SIG-M5 treated with dmso at 0.1 percent for 504 hours (cell line): ENCODE measurements around the gene AQP6.

Experiments
- DNase-seq: peaks from one replicate; lab custom pipeline; 2025; ENCODE audit not compliant: unreplicated experiment; lab: John Stamatoyannopoulos, UW

Gene AQP6

DNA sequence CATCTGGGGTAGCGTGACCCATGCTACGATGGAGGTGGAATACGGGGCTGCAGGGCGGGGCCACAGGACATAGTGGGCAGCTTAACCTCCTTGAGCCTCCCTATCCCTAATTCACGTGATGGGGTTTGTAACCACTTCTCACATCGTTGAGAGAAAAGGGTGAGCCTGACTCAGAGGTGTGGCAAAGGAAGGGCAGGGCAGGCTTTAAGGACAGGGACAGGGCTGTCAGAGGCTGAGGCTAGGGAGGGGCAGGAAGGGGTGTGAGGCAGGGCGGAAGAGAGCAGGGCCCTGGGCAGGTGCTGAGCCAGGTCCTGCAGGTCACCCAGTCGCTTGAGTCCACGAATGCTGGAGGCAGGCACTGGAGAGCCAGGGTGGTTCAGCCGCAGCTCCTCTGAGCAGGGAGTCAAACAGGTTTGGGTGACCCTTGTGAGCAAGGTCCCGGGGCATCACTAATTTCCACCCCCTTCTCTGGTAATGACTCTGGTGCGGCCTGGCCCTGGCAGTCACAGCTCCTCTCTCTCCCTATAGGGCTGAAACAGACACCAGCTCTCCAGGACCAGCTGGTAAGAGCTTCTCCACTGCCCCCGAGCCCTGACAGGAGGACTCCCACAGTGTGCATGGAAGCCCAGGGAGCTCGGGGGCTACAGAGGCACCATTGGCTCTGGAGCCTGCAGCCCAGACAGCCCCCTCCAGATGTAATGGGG is 29.7 kb upstream of the AQP6 start:
- no peak for DNase-seq

DNA sequence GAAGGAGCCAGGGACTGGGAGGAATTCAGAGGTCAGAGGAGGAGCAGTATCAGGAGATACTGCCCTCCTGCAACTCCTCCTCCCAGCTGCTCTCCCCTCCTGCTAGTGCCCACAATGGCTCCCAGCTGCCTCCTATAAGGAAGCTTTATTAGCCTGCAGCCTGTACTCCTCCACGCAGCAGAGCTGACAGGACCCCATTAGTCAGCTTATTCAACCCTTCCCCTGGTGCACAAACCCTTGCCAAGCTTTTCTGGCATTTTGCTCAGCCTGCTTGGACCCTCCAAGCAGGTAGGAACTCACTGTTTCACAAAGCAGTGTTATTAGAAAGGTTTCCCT is 29.2 kb upstream of the AQP6 start:
- no peak for DNase-seq

DNA sequence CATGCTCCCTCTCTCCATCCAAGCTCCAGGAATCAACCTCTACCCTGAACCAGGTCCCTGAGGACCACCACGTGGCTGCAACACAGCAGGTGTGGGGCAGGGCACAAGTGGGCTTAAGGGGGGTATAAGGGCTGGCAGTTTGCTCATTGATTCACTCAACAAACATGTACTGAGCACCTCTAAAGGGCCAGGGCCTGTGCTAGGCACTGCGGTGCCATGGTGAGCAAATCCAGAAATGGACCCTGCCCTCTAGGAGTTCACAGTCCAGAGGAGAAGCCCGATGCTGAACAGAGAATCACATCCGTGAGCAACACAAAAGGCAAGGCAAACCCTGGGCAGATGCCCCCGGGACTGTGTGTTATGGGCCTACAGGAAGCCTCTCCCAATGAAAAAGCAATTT is 28.7 kb upstream of the AQP6 start:
- DNase-seq = no peak

- no peak for DNase-seq
Measured at GRCh38 chr12:49944718-49945117, 28.0 kb upstream of the AQP6 start.

GRCh38 chr12:49945394-49946080 is 27.2 kb upstream of the AQP6 start:
- peak; percentile 85 for DNase-seq

DNA sequence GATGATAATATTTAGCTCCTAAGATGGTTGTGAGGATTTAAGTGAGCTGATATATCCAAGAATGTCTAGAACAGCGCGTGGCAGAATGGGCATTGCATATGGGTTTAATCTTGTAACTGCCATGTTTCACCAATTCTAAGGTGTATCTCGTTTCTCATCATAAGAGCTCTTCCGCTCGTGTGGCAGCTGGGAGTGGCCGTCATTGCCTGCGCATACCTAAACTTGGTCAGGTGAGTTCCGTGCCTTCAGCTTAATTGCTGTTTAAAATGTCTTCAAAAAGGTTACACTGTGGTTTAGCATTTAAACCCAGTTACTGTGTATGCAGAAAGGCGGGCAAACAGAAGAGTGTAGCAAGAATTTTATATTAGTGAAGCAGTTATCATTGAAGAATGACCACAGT is 26.7 kb upstream of the AQP6 start:
- DNase-seq = no peak

DNA sequence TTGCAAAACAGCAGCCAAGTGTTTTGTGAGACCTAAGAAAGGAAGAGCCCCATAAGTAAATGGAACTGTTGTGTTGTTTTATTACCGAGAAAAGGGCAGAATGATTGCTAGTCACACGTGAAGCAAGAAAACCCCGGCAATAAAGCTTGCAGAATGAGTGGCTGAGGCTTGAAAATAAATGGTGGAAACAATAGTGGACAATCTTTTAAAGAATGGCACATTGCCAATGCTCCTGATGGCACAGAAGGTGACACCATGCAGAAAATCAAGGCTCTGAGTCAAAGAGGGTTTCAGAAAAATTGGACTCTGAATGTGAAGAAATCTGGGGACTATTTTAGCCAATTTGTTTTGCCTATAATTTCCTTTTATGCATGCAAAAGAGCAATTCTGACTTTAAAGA is 26.2 kb upstream of the AQP6 start:
- no peak for DNase-seq

DNA sequence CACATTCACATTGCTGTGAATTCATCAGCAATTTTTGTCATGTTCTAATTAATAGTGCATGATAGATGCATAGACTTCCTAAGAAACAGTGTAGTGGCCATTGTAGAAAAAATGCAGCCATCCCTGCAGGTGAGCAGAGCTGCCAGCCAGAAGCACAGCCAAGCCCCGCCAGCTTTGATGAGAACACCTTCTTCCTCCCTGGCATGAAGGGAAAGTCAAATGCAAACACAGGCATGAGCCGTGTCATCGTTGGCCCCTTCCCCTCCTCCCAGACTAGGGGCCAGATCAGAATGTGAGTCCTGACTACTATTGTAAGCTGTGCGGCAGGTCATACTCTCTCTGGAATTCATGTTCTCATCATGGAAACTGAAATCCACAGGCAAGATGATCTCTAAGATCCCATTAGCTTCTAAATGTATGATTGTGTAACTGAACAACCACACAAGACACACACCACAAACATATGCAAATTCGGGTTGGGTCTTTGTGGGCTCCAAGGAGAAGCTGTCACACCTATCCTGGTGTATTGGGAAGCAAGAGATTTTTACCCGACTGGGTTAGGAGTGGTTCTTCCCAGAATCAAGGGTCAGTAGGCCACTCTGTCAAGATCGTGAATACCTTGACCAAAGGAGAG is 25.0 kb upstream of the AQP6 start:
- DNase-seq = no peak

- DNase-seq = peak; percentile 64
Measured at GRCh38 chr12:49948866-49949845, 23.6 kb upstream of the AQP6 start.

GRCh38 chr12:49949866-49950265 is 22.9 kb upstream of the AQP6 start:
- no peak for DNase-seq

GRCh38 chr12:49950273-49951251 is 22.2 kb upstream of the AQP6 start, which contains the start of gene AQP2:
TSS of gene AQP2 (plus strand) at chr12:49950737. CDS start at chr12:49950831, 94 bp downstream.
- DNase-seq = no peak

- DNase-seq = no peak
Measured at GRCh38 chr12:49951411-49952240, 21.1 kb upstream of the AQP6 start.

DNA sequence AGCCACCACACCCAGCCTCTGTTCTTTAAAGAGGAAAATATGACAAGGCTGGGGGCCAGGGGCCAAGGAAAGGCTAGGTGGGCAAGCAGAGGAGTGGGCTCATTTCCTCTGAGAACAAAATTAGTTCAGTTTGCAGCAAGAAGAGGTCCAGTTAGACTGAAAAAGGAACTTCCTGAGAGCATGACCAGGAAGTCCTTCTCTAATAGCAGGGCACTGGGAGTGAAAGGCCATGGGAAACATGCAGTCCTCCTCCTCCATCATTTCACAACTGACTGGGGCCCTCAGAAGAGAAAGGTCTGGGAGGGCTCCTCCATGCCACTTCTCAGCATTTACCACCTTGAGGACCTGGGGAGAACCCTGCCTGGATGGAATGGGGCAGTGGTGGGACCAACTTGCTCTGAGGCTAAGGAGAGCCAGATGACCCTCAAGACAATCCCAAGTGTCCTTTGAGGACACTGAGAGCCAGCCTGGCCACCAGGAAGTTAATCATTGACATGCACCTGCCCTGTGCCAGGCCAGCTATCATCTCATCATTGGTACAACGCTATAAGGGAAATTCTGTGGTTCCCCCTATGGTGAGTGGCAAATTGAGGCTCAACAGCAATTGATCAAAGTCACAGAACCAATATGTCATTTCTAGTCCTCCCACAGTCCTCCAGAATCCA is 20.2 kb upstream of the AQP6 start:
- no peak for DNase-seq

- no peak for DNase-seq
Measured at GRCh38 chr12:49953151-49953550, 19.6 kb upstream of the AQP6 start.

DNA sequence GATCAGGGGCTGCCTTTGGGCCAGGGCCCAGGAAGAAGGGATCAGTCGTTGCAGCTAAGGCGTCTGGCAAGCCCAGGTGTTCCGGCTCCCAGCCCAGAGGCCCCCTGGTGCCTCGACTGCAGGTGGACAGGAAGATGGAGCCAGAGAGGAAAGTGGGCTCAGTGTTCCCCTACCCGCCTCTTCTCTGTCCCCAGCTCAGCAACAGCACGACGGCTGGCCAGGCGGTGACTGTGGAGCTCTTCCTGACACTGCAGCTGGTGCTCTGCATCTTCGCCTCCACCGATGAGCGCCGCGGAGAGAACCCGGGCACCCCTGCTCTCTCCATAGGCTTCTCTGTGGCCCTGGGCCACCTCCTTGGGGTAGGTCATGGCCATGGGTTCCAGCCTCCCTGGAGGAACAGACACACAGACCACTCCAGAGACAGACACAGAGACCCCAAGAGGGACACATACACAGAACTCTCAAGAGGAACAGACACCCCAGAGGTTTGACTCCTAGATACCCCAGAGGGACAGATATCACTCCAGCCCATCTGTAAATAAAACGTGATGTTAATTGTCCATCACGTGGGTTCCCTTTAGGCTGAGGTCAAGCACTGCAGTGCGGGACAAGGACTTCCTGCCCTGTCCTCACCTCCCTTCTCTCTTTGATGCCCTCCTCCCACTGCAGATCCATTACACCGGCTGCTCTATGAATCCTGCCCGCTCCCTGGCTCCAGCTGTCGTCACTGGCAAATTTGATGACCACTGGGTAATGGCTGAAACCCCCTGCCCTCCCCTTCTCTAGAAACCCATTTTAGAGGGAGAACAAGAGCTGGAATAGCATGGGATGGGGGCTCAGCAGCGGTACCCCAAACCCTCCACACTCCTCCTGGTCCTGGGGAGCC is 18.5 kb upstream of the AQP6 start:
- DNase-seq = no peak

GRCh38 chr12:49954863-49955830 is 17.6 kb upstream of the AQP6 start:
- DNase-seq = no peak
